8988T (cell line): ENCODE measurements around the gene RMDN3.

Experiments
- DNase-seq: peaks from one replicate; pipeline ENCODE4 v3.0.0; 2011

RMDN3 gene

DNA sequence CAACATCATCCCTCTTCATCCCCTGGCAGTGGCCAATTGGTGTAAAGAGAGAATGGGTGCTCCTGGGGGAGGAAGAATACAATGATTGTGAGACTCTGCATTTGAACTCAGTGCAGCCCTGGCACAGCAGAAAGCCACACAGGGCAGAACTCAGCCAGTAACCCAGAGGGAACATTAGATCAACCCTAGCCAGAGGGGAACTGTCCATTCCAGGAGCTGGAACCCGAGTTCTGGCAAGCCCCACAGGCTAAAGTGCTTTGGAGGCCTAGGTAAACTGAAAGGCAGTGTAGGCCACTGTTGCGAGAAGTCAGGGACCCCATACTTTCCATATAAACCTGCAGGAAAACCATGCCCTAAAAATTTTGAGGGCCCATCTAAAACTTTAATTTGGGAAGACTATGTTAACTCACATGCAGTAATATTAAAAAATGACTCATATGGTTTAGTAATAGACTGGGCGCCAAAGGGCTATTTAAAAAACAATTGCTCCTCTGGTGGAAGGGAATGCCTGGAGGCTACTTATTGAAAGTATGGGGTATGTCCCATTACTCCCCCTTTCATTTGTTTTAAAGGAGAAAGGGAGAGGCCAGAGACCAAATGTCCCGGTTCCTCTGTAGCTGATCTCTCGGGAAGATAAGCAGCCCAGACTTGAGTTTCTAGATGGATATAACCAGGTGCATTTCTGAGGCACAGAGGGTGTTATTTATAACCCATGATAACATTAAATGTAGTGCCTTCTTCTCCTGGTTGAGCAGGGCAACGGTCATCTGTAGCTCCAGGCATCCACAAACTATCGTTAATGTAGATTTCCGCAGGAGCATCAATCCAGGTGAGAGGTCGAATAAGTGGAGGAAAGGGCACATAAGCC, 65.9 kb downstream of the RMDN3 start:
- no peak for DNase-seq
